Left hindlimb (tissue), 1 donor: ENCODE measurements around the gene DNMT1.
"Not testable (repeated sequence)": the region's sequence is repeated elsewhere in the genome, so short reads cannot be mapped to it uniquely, and the experiment has no call there.

Experiments used
- DNase-seq: peaks from one replicate; pipeline ENCODE4 v3.0.0-alpha.2; 2018

Gene DNMT1

GRCh38 chr19:10220695-10221094 is 25.9 kb upstream of the DNMT1 start:
- no peak for DNase-seq

GRCh38 chr19:10219678-10220077 is 24.9 kb upstream of the DNMT1 start:
- DNase-seq: no peak

GRCh38 chr19:10217085-10217484 is 22.3 kb upstream of the DNMT1 start:
- no peak for DNase-seq

GRCh38 chr19:10214784-10215183 is 20.0 kb upstream of the DNMT1 start:
- no peak for DNase-seq

- no peak for DNase-seq
Measured at GRCh38 chr19:10211691-10212090, 16.9 kb upstream of the DNMT1 start.

GRCh38 chr19:10211061-10211460 is 16.3 kb upstream of the DNMT1 start:
- DNase-seq: no peak

GRCh38 chr19:10209315-10209714 is 14.6 kb upstream of the DNMT1 start:
- DNase-seq: no peak

- no peak for DNase-seq
Measured at GRCh38 chr19:10207026-10207425, 12.3 kb upstream of the DNMT1 start.

- no peak for DNase-seq
Measured at GRCh38 chr19:10206226-10206885, 11.6 kb upstream of the DNMT1 start.

GRCh38 chr19:10205636-10206035 is 10.9 kb upstream of the DNMT1 start:
- no peak for DNase-seq

GRCh38 chr19:10203686-10204085 is 8.9 kb upstream of the DNMT1 start:
- DNase-seq: no peak

GRCh38 chr19:10201176-10201575 is 6.4 kb upstream of the DNMT1 start:
- no peak for DNase-seq

GRCh38 chr19:10200101-10200500 is 5.3 kb upstream of the DNMT1 start:
- not testable (repeated sequence) for DNase-seq

GRCh38 chr19:10198889-10199644 is 4.3 kb upstream of the DNMT1 start:
- DNase-seq: not testable (repeated sequence)

- DNase-seq: no peak
Measured at GRCh38 chr19:10195199-10195519, 406 bp upstream of the DNMT1 start.

- peak; percentile 35 for DNase-seq
Measured at GRCh38 chr19:10193790-10194499, 808 bp downstream of the DNMT1 start.

GRCh38 chr19:10192922-10193321 is 1.8 kb downstream of the DNMT1 start:
- DNase-seq: no peak

- DNase-seq: peak; percentile 46
Measured at GRCh38 chr19:10191347-10191746, 3.4 kb downstream of the DNMT1 start.

- no peak for DNase-seq
Measured at GRCh38 chr19:10190026-10190425, 4.7 kb downstream of the DNMT1 start.

- DNase-seq: no peak
Measured at GRCh38 chr19:10189616-10190015, 5.1 kb downstream of the DNMT1 start.

- no peak for DNase-seq
Measured at GRCh38 chr19:10187315-10187714, 7.4 kb downstream of the DNMT1 start.

- no peak for DNase-seq
Measured at GRCh38 chr19:10184636-10185035, 10.1 kb downstream of the DNMT1 start.

GRCh38 chr19:10183926-10184325 is 10.8 kb downstream of the DNMT1 start:
- no peak for DNase-seq

- no peak for DNase-seq
Measured at GRCh38 chr19:10182847-10183246, 11.9 kb downstream of the DNMT1 start.
